AG04449 (cell line): Measurements from ENCODE around the gene COMMD9.

Source experiments
- CTCF ChIA-PET: fragments of 350-600 bp; formaldehyde crosslinking; extraction: SDS; loops from one replicate; lab custom pipeline; 2021; ENCODE audit warnings: antibody characterized with exemption; lab: Yijun Ruan, JAX
- POLR2A ChIA-PET: fragments of 400-600, 350-600 bp; formaldehyde crosslinking; extraction: SDS; loops from one replicate; lab custom pipeline; 2020; ENCODE audit warnings: antibody characterized with exemption, inconsistent platforms; lab: Yijun Ruan, JAX
- DNase-seq: peaks from one replicate; pipeline ENCODE4 v3.0.0-alpha.2; 2010; ENCODE audit warnings: low read depth, low spot score
- H3K4me3 ChIP-seq: 2 replicates; pipeline ENCODE4 v1.5.1; 2011; ENCODE audit warnings: low read depth, mild to moderate bottlenecking, control low read depth, low read length
- CTCF ChIP-seq: IDR thresholded peaks from one replicate; pipeline ENCODE4 v1.5.1; 2011; ENCODE audit warnings: mild to moderate bottlenecking, moderate library complexity, low read length, control low read depth, inconsistent platforms; ENCODE audit not compliant: insufficient read depth; ENCODE audit errors: missing control alignments

The COMMD9 gene

GRCh38 chr11:36273110-36273509, 16.1 kb downstream of the COMMD9 start:
- no peak for DNase-seq
- POLR2A ChIA-PET: interaction anchor here (0.6 kb wide), 1 partner anchor 653 kb away, joined by 3 read pairs; no protein-coding TSS in a partner anchor
- CTCF ChIA-PET: interaction anchor here (0.8 to 5.7 kb wide), 10 partner anchors 9 to 658 kb away, joined by 3 to 26 read pairs (median 6); no protein-coding TSS in a partner anchor
- no peak overlapping the region for H3K4me3 ChIP-seq
- TF ChIP-seq CTCF: no peak

GRCh38 chr11:36271794-36272407, 17.3 kb downstream of the COMMD9 start:
- no peak overlapping the region for H3K4me3 ChIP-seq
- POLR2A ChIA-PET: no interaction called here
- DNase-seq: no peak
- no peak for TF ChIP-seq CTCF
- CTCF ChIA-PET: interaction anchor here (1.8 to 5.7 kb wide), 3 partner anchors 8 to 207 kb away, joined by 10 to 26 read pairs (median 14); no protein-coding TSS in a partner anchor

GRCh38 chr11:36270701-36271100, 18.5 kb downstream of the COMMD9 start:
- no peak for TF ChIP-seq CTCF
- no peak for DNase-seq

GRCh38 chr11:36268337-36268985, 20.8 kb downstream of the COMMD9 start:
- CTCF ChIA-PET: interaction anchor here (0.9 to 8.2 kb wide), 19 partner anchors 7 to 780 kb away, joined by 3 to 79 read pairs (median 4); no protein-coding TSS in a partner anchor
- POLR2A ChIA-PET: no interaction called here
- no peak for TF ChIP-seq CTCF
- no peak for DNase-seq
- H3K4me3 ChIP-seq: no peak overlapping the region

More at GRCh38 chr11:36270701-36271100, 18.5 kb downstream of the COMMD9 start:
- H3K4me3 ChIP-seq: no peak overlapping the region
- CTCF ChIA-PET: interaction anchor here (0.9 to 8.2 kb wide), 4 partner anchors 12 to 450 kb away, joined by 3 to 79 read pairs (median 29); no protein-coding TSS in a partner anchor
- POLR2A ChIA-PET: no interaction called here

GRCh38 chr11:36266767-36267166, 22.5 kb downstream of the COMMD9 start:
- CTCF ChIA-PET: interaction anchor here (0.6 to 8.2 kb wide), 37 partner anchors 8 to 782 kb away, joined by 3 to 79 read pairs (median 4); no protein-coding TSS in a partner anchor
- TF ChIP-seq CTCF: no peak
- no peak overlapping the region for H3K4me3 ChIP-seq
- POLR2A ChIA-PET: interaction anchor here (0.6 kb wide), 1 partner anchor 632 kb away, joined by 3 read pairs; no protein-coding TSS in a partner anchor
- DNase-seq: no peak
